ENCODE data around the gene SLC6A16.

Gene SLC6A16

GRCh38 chr19:49359851-49360820 lies 35.1 kb upstream of the SLC6A16 start:
- no peaks in the 10 kb centered on the region for H3K4me1 ChIP-seq (ENCODE audit: control insufficient read depth, low read depth, low read length)
- no peak overlapping the region for H3K27ac ChIP-seq (ENCODE audit: low read length)
- no peaks in the 10 kb centered on the region for H3K27me3 ChIP-seq (ENCODE audit: control insufficient read depth, insufficient read depth, low read length)
- peak overlapping the region; percentile 95 for H3K4me3 ChIP-seq (ENCODE audit: low read length)
- H3K9me3 ChIP-seq (ENCODE audit: control insufficient read depth, low read depth, low read length): no peaks in the 10 kb centered on the region
- peaks cover 39% of the 10 kb centered on the region for H3K36me3 ChIP-seq (ENCODE audit: control insufficient read depth, low read depth, low read length)
- peak overlapping the region; percentile 100 for H3K9ac ChIP-seq (ENCODE audit: low read length)

GRCh38 chr19:49357186-49357585 lies 32.2 kb upstream of the SLC6A16 start:
- Histone ChIP-seq H3K9me3 (ENCODE audit: control insufficient read depth, low read depth, low read length) (no peaks in the 10 kb centered on the region), H3K9ac (ENCODE audit: low read length) (no peak overlapping the region), H3K36me3 (ENCODE audit: control insufficient read depth, low read depth, low read length) (peaks cover 61% of the 10 kb centered on the region), H3K27me3 (ENCODE audit: control insufficient read depth, insufficient read depth, low read length) (no peaks in the 10 kb centered on the region), H3K4me3 (ENCODE audit: low read length) (no peak overlapping the region), H3K4me1 (ENCODE audit: control insufficient read depth, low read depth, low read length) (no peaks in the 10 kb centered on the region), H3K27ac (ENCODE audit: low read length) (no peak overlapping the region)

- Histone ChIP-seq H3K36me3 (ENCODE audit: control insufficient read depth, low read depth, low read length) (peaks cover 63% of the 10 kb centered on the region), H3K27me3 (ENCODE audit: control insufficient read depth, insufficient read depth, low read length) (no peaks in the 10 kb centered on the region), H3K4me3 (ENCODE audit: low read length) (no peak overlapping the region), H3K27ac (ENCODE audit: low read length) (no peak overlapping the region), H3K9ac (ENCODE audit: low read length) (no peak overlapping the region), H3K9me3 (ENCODE audit: control insufficient read depth, low read depth, low read length) (no peaks in the 10 kb centered on the region), H3K4me1 (ENCODE audit: control insufficient read depth, low read depth, low read length) (no peaks in the 10 kb centered on the region)
Observed at GRCh38 chr19:49356382-49356781, 31.4 kb upstream of the SLC6A16 start.

GRCh38 chr19:49355909-49356353 lies 30.9 kb upstream of the SLC6A16 start:
- Histone ChIP-seq H3K4me3 (ENCODE audit: low read length) (no peak overlapping the region), H3K4me1 (ENCODE audit: control insufficient read depth, low read depth, low read length) (no peaks in the 10 kb centered on the region), H3K27me3 (ENCODE audit: control insufficient read depth, insufficient read depth, low read length) (no peaks in the 10 kb centered on the region), H3K9me3 (ENCODE audit: control insufficient read depth, low read depth, low read length) (no peaks in the 10 kb centered on the region), H3K27ac (ENCODE audit: low read length) (no peak overlapping the region), H3K36me3 (ENCODE audit: control insufficient read depth, low read depth, low read length) (peaks cover 67% of the 10 kb centered on the region), H3K9ac (ENCODE audit: low read length) (no peak overlapping the region)

DNA sequence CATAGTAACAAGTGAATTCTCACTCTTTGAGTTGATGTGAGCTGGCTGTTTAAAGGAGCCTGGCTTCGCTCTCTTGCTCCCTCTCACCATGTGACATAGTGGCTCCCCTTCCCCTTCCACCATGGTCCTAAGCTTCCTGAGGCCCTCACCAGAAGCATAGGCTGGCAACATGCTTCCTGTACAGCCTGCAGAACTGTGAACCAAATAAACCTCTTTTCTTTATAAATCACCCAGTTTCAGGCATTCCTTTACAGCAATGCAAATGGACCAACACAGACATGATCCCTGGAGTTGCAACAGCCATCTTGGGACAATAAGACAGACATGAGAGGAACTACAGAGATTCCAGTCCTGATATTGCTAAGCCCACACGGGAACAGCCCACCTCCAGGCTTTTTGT lies 24.6 kb upstream of the SLC6A16 start:
- Histone ChIP-seq H3K4me1 (ENCODE audit: control insufficient read depth, low read depth, low read length) (no peaks in the 10 kb centered on the region), H3K36me3 (ENCODE audit: control insufficient read depth, low read depth, low read length) (peaks cover 77% of the 10 kb centered on the region), H3K9me3 (ENCODE audit: control insufficient read depth, low read depth, low read length) (no peaks in the 10 kb centered on the region), H3K27me3 (ENCODE audit: control insufficient read depth, insufficient read depth, low read length) (no peaks in the 10 kb centered on the region), H3K9ac (ENCODE audit: low read length) (no peak overlapping the region), H3K4me3 (ENCODE audit: low read length) (no peak overlapping the region), H3K27ac (ENCODE audit: low read length) (no peak overlapping the region)

GRCh38 chr19:49348305-49349189 lies 23.6 kb upstream of the SLC6A16 start:
- peaks cover 80% of the 10 kb centered on the region for H3K36me3 ChIP-seq (ENCODE audit: control insufficient read depth, low read depth, low read length)
- no peaks in the 10 kb centered on the region for H3K4me1 ChIP-seq (ENCODE audit: control insufficient read depth, low read depth, low read length)
- H3K27me3 ChIP-seq (ENCODE audit: control insufficient read depth, insufficient read depth, low read length): no peaks in the 10 kb centered on the region
- H3K4me3 ChIP-seq (ENCODE audit: low read length): no peak overlapping the region
- H3K9me3 ChIP-seq (ENCODE audit: control insufficient read depth, low read depth, low read length): no peaks in the 10 kb centered on the region
- H3K9ac ChIP-seq (ENCODE audit: low read length): no peak overlapping the region
- H3K27ac ChIP-seq (ENCODE audit: low read length): no peak overlapping the region

- peaks cover 80% of the 10 kb centered on the region for H3K36me3 ChIP-seq (ENCODE audit: control insufficient read depth, low read depth, low read length)
Observed at GRCh38 chr19:49347835-49348234, 22.8 kb upstream of the SLC6A16 start.

GRCh38 chr19:49347191-49347590 lies 22.2 kb upstream of the SLC6A16 start:
- H3K27ac ChIP-seq (ENCODE audit: low read length): no peak overlapping the region
- no peaks in the 10 kb centered on the region for H3K27me3 ChIP-seq (ENCODE audit: control insufficient read depth, insufficient read depth, low read length)
- H3K4me1 ChIP-seq (ENCODE audit: control insufficient read depth, low read depth, low read length): no peaks in the 10 kb centered on the region
- H3K4me3 ChIP-seq (ENCODE audit: low read length): no peak overlapping the region
- H3K9ac ChIP-seq (ENCODE audit: low read length): no peak overlapping the region
- no peaks in the 10 kb centered on the region for H3K9me3 ChIP-seq (ENCODE audit: control insufficient read depth, low read depth, low read length)
- H3K36me3 ChIP-seq (ENCODE audit: control insufficient read depth, low read depth, low read length): peaks cover 84% of the 10 kb centered on the region

More at GRCh38 chr19:49347835-49348234, 22.8 kb upstream of the SLC6A16 start:
- H3K4me3 ChIP-seq (ENCODE audit: low read length): no peak overlapping the region
- no peaks in the 10 kb centered on the region for H3K9me3 ChIP-seq (ENCODE audit: control insufficient read depth, low read depth, low read length)
- H3K9ac ChIP-seq (ENCODE audit: low read length): no peak overlapping the region
- no peaks in the 10 kb centered on the region for H3K4me1 ChIP-seq (ENCODE audit: control insufficient read depth, low read depth, low read length)
- H3K27me3 ChIP-seq (ENCODE audit: control insufficient read depth, insufficient read depth, low read length): no peaks in the 10 kb centered on the region
- H3K27ac ChIP-seq (ENCODE audit: low read length): no peak overlapping the region

GRCh38 chr19:49344505-49345423 lies 19.8 kb upstream of the SLC6A16 start:
- no peaks in the 10 kb centered on the region for H3K27me3 ChIP-seq (ENCODE audit: control insufficient read depth, insufficient read depth, low read length)
- no peaks in the 10 kb centered on the region for H3K4me1 ChIP-seq (ENCODE audit: control insufficient read depth, low read depth, low read length)
- no peaks in the 10 kb centered on the region for H3K9me3 ChIP-seq (ENCODE audit: control insufficient read depth, low read depth, low read length)
- no peak overlapping the region for H3K4me3 ChIP-seq (ENCODE audit: low read length)
- peaks cover 82% of the 10 kb centered on the region for H3K36me3 ChIP-seq (ENCODE audit: control insufficient read depth, low read depth, low read length)
- H3K27ac ChIP-seq (ENCODE audit: low read length): no peak overlapping the region
- H3K9ac ChIP-seq (ENCODE audit: low read length): no peak overlapping the region

DNA sequence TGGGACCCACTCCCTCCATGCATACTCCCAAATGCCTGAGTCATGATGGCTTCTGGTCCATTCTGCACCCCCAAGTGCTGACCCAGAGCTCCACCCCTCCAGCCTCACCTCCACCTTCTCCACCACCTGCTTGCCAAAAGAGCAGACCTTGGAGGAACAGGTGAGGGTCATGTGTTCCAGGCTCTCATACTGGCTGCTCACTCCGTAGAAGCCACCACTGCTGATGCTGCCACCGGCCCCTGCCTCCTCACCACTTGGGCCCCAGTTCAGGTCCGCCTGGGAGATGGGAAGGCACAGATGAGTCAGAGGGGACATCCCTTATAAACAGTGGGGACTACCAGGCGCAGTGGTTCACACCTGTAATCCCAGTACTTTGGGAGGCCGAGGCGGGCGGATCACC lies 18.1 kb upstream of the SLC6A16 start:
- Histone ChIP-seq H3K4me3 (ENCODE audit: low read length) (no peak overlapping the region), H3K4me1 (ENCODE audit: control insufficient read depth, low read depth, low read length) (no peaks in the 10 kb centered on the region), H3K27ac (ENCODE audit: low read length) (no peak overlapping the region), H3K27me3 (ENCODE audit: control insufficient read depth, insufficient read depth, low read length) (peaks cover 3% of the 10 kb centered on the region), H3K9ac (ENCODE audit: low read length) (no peak overlapping the region), H3K36me3 (ENCODE audit: control insufficient read depth, low read depth, low read length) (peaks cover 69% of the 10 kb centered on the region), H3K9me3 (ENCODE audit: control insufficient read depth, low read depth, low read length) (no peaks in the 10 kb centered on the region)

Data from iPS-18a (cell line).